Mesodermal cell (in vitro differentiated cells): ENCODE data around the gene KRTAP19-8.

Source experiments
- H3K27ac ChIP-seq: 2 replicates; pipeline ENCODE4 v1.7.0; 2013; ENCODE audit warnings: mild to moderate bottlenecking, low read depth, low read length, moderate library complexity; ENCODE audit not compliant: severe bottlenecking
- H3K36me3 ChIP-seq: 2 replicates; pipeline ENCODE4 v1.7.1; 2013; ENCODE audit warnings: mild to moderate bottlenecking, low read length, moderate library complexity; ENCODE audit not compliant: control insufficient read depth, insufficient read depth
- H3K4me1 ChIP-seq: one replicate; pipeline ENCODE4 v1.7.1; 2013; ENCODE audit warnings: mild to moderate bottlenecking, low read length; ENCODE audit not compliant: insufficient read depth, control insufficient read depth, poor library complexity, severe bottlenecking
- H3K4me3 ChIP-seq: 2 replicates; pipeline ENCODE4 v1.7.0; 2013; ENCODE audit warnings: low read length, control low read depth, mild to moderate bottlenecking; ENCODE audit not compliant: insufficient read depth, poor library complexity, severe bottlenecking; ENCODE audit errors: extremely low read depth
- H3K9me3 ChIP-seq: 2 replicates; pipeline ENCODE4 v1.7.1; 2013; ENCODE audit warnings: mild to moderate bottlenecking, low read length, moderate library complexity; ENCODE audit not compliant: control insufficient read depth
- WGBS, 2 experiments: methylation state at CpG; one replicate each; pipeline ENCODE4 v1.1.5; 2013; ENCODE audit warnings: missing lambda C conversion rate in 2 of 2; ENCODE audit not compliant: insufficient coverage in 2 of 2; 5-methylcytosine and 5-hydroxymethylcytosine counted together

KRTAP19-8 gene

GRCh38 chr21:31012133-31013089, 25.9 kb downstream of the KRTAP19-8 start:
- Histone ChIP-seq H3K27ac (no peak overlapping the region), H3K4me3 (no peak overlapping the region), H3K36me3 (no peaks in the 10 kb centered on the region), H3K9me3 (no peaks in the 10 kb centered on the region), H3K4me1 (no peaks in the 10 kb centered on the region)
- WGBS, 2 experiments: 89 to 92% methylated on average over 1 to 3 of the region's 4 CpGs

- Histone ChIP-seq H3K4me3 (no peak overlapping the region), H3K4me1 (no peaks in the 10 kb centered on the region), H3K9me3 (no peaks in the 10 kb centered on the region), H3K36me3 (no peaks in the 10 kb centered on the region), H3K27ac (no peak overlapping the region)
- WGBS, 2 experiments: 63% methylated on average over 1 of the region's 1 CpG; no CpG with 5 or more reads in 1 of the 2 experiments
Measured at GRCh38 chr21:31011412-31011811, 26.9 kb downstream of the KRTAP19-8 start.

GRCh38 chr21:31008355-31008754, 29.9 kb downstream of the KRTAP19-8 start:
- H3K27ac ChIP-seq: no peak overlapping the region
- H3K36me3 ChIP-seq: no peaks in the 10 kb centered on the region
- no peaks in the 10 kb centered on the region for H3K4me1 ChIP-seq
- H3K4me3 ChIP-seq: no peak overlapping the region
- no peaks in the 10 kb centered on the region for H3K9me3 ChIP-seq
- 70 to 100% methylated on average over 1 of the region's 1 CpG for WGBS, 2 experiments

- no peak overlapping the region for H3K4me3 ChIP-seq
- no peaks in the 10 kb centered on the region for H3K4me1 ChIP-seq
- 89 to 100% methylated on average over 1 of the region's 5 CpGs for WGBS, 2 experiments
- H3K36me3 ChIP-seq: no peaks in the 10 kb centered on the region
- H3K27ac ChIP-seq: no peak overlapping the region
- no peaks in the 10 kb centered on the region for H3K9me3 ChIP-seq
Measured at GRCh38 chr21:31005019-31005418, 33.3 kb downstream of the KRTAP19-8 start.

GRCh38 chr21:31003471-31003870, 34.8 kb downstream of the KRTAP19-8 start:
- Histone ChIP-seq H3K9me3 (no peaks in the 10 kb centered on the region), H3K4me3 (no peak overlapping the region), H3K27ac (no peak overlapping the region), H3K36me3 (no peaks in the 10 kb centered on the region), H3K4me1 (no peaks in the 10 kb centered on the region)
- WGBS, 2 experiments: 94 to 97% methylated on average over 5 to 10 of the region's 10 CpGs

GRCh38 chr21:30997541-30997940, 40.7 kb downstream of the KRTAP19-8 start:
- Histone ChIP-seq H3K36me3 (no peaks in the 10 kb centered on the region), H3K4me1 (no peaks in the 10 kb centered on the region), H3K4me3 (no peak overlapping the region), H3K9me3 (no peaks in the 10 kb centered on the region), H3K27ac (no peak overlapping the region)
- 86% methylated on average over 1 of the region's 3 CpGs; no CpG with 5 or more reads in 1 of the 2 experiments for WGBS, 2 experiments

- H3K36me3 ChIP-seq: no peaks in the 10 kb centered on the region
- no peak overlapping the region for H3K4me3 ChIP-seq
- no peaks in the 10 kb centered on the region for H3K4me1 ChIP-seq
- WGBS, 2 experiments: 100% methylated on average over 1 of the region's 2 CpGs
- H3K9me3 ChIP-seq: no peaks in the 10 kb centered on the region
- H3K27ac ChIP-seq: no peak overlapping the region
Measured at GRCh38 chr21:30996728-30997127, 41.5 kb downstream of the KRTAP19-8 start.

GRCh38 chr21:30994932-30995331, 43.3 kb downstream of the KRTAP19-8 start:
- no peak overlapping the region for H3K4me3 ChIP-seq
- WGBS, 2 experiments: 85 to 100% methylated on average over 2 to 5 of the region's 5 CpGs
- H3K9me3 ChIP-seq: no peaks in the 10 kb centered on the region
- H3K36me3 ChIP-seq: no peaks in the 10 kb centered on the region
- H3K4me1 ChIP-seq: no peaks in the 10 kb centered on the region
- H3K27ac ChIP-seq: no peak overlapping the region

GRCh38 chr21:30990514-30991262, 47.6 kb downstream of the KRTAP19-8 start:
- WGBS, 2 experiments: 65 to 69% methylated on average over 2 to 4 of the region's 5 CpGs
- H3K4me3 ChIP-seq: no peak overlapping the region
- no peaks in the 10 kb centered on the region for H3K9me3 ChIP-seq
- no peak overlapping the region for H3K27ac ChIP-seq
- no peaks in the 10 kb centered on the region for H3K36me3 ChIP-seq
- no peaks in the 10 kb centered on the region for H3K4me1 ChIP-seq

GRCh38 chr21:30988706-30989105, 49.6 kb downstream of the KRTAP19-8 start:
- WGBS, 2 experiments: 100% methylated on average over 1 of the region's 1 CpG
- Histone ChIP-seq H3K9me3 (no peaks in the 10 kb centered on the region), H3K4me3 (no peak overlapping the region), H3K27ac (no peak overlapping the region), H3K36me3 (no peaks in the 10 kb centered on the region), H3K4me1 (no peaks in the 10 kb centered on the region)
